HepG2 (cell line): ENCODE results near the gene VAV2. TPM values are rescaled to one million over a fixed set of nuclear protein-coding genes. Genes with fewer than 3 reads are reported as not detected.

Experiments used
- BRD4 ChIP-seq: sonication (generic); formaldehyde crosslinking; IDR thresholded peaks from 2 replicates; pipeline ENCODE4 v1.4.0; 2020; ENCODE audit warnings: missing genetic modification reagents
- CEBPG ChIP-seq: IDR thresholded peaks from 2 replicates; pipeline ENCODE4 v1.6.1; 2016
- FOXK1 ChIP-seq: sonication (generic); formaldehyde crosslinking; IDR thresholded peaks from 2 replicates; pipeline ENCODE4 v1.4.0; 2020; ENCODE audit warnings: low read depth, missing genetic modification reagents, borderline replicate concordance
- HMGA1 ChIP-seq: sonication (generic); formaldehyde crosslinking; conservative IDR thresholded peaks from 2 replicates; pipeline ENCODE4 v1.4.0; 2020; ENCODE audit warnings: missing genetic modification reagents
- IRF2 ChIP-seq: IDR thresholded peaks from 2 replicates; pipeline ENCODE4 v1.6.1; 2018; ENCODE audit warnings: missing genetic modification reagents, missing compliant biosample characterization
- PHF5A ChIP-seq: IDR thresholded peaks from one replicate; pipeline ENCODE4 v1.6.1; 2018; ENCODE audit warnings: low read depth, missing genetic modification reagents; ENCODE audit not compliant: unreplicated experiment
- REPIN1 ChIP-seq: sonication (generic); formaldehyde crosslinking; IDR thresholded peaks from 2 replicates; pipeline ENCODE4 v1.8.0; 2022; ENCODE audit warnings: missing genetic modification reagents, low read depth, mild to moderate bottlenecking, borderline replicate concordance
- SUZ12 ChIP-seq: fragments of 150-350 bp; IDR thresholded peaks from 2 replicates; pipeline ENCODE4 v1.6.1; 2014; ENCODE audit warnings: low read depth, low read length
- ZBTB7B ChIP-seq: sonication (generic); formaldehyde crosslinking; IDR thresholded peaks from 2 replicates; pipeline ENCODE4 v1.4.0; 2020; ENCODE audit warnings: missing genetic modification reagents
- ZNF232 ChIP-seq: sonication (generic); formaldehyde crosslinking; IDR thresholded peaks from 2 replicates; pipeline ENCODE4 v1.4.0; 2020; ENCODE audit warnings: missing genetic modification reagents, borderline replicate concordance
- ZNF792 ChIP-seq: IDR thresholded peaks from 2 replicates; pipeline ENCODE4 v1.6.1; 2016
- polyA plus RNA-seq, 8 experiments: library from polyadenylated mRNA; depleted of rRNA in 3 of 8; stranded (reverse) in 7 of 8; unstranded in 1 of 8; fragments of >200 nt; fragmentation: Illumina TruSeq in 4 of 8; extraction: Trizol in 4 of 8; gene quantifications; 2 replicates each; pipeline versions ENCODE4 v1.2.1 to v1.2.3, GENCODE V29; 2011 to 2016; ENCODE audit warnings: low read depth in 4 of 8, missing spikeins in 1 of 8, mixed read lengths in 1 of 8; ENCODE audit not compliant: insufficient read depth in 1 of 8
- total RNA-seq, 5 experiments: library from RNA; depleted of rRNA; stranded (reverse); fragments of >200 nt; fragmentation: Illumina TruSeq; extraction: Trizol; gene quantifications; 2 replicates each; pipeline ENCODE4 v1.2.3, GENCODE V29; 2016; ENCODE audit warnings: low read depth in 1 of 5
- TF ChIP-seq, protein P1 (sequence below): sonication (generic); formaldehyde crosslinking; IDR thresholded peaks from 2 replicates; pipeline ENCODE4 v1.5.1; 2020; ENCODE audit warnings: mild to moderate bottlenecking, missing genetic modification reagents, borderline replicate concordance
- TF ChIP-seq, protein P2 (sequence below): sonication (generic); formaldehyde crosslinking; IDR thresholded peaks from 2 replicates; pipeline ENCODE4 v1.8.1; 2023; ENCODE audit warnings: missing genetic modification reagents, inconsistent platforms, borderline replicate concordance
- TF ChIP-seq, protein P3 (sequence below): sonication (generic); formaldehyde crosslinking; IDR thresholded peaks from 2 replicates; pipeline ENCODE4 v1.4.0; 2020; ENCODE audit warnings: missing genetic modification reagents
- TF ChIP-seq, protein P4 (sequence below): sonication (generic); formaldehyde crosslinking; IDR thresholded peaks from 2 replicates; pipeline ENCODE4 v1.5.1; 2020; ENCODE audit warnings: mild to moderate bottlenecking, moderate library complexity, missing genetic modification reagents

Gene VAV2
- total and polyA plus RNA-seq, 2 of the 13 experiments (the other 11 are each of a cell fraction or from before 2014, with no cell fraction given), result 22.5 to 22.9 TPM

DNA sequence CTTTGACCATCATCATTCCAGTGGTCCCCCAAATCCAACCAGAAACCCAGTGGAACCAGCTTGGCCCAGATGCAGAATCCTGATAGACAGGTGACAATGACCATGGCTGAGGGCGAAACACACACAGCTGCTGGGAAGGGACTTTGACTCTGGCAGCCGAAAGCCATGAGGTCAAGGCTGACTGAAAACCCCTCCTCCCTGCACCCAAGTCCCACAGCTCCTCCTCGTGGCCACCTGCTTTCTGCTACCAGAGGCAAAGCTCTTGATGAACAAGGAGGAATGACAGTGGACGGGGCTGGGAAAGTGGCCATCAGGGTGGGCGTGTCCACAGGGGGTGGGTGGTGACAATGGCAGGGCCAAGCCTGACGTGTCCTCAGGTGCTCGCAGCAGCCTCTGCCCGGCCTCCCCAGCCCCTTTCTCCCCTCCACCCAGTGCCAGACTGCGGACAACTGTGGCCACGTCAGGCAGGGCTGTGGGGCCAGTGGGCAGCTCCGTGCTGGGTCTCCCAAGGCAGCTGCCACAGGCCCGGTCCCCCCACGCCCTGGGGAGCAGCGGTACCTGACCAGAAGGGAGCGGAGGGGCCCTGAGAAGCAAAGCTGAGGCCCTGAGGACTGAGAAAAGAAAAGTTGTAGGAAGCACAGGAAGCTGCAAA is 223.1 kb downstream of the VAV2 start (continued):
- TF ChIP-seq, protein P1, sequence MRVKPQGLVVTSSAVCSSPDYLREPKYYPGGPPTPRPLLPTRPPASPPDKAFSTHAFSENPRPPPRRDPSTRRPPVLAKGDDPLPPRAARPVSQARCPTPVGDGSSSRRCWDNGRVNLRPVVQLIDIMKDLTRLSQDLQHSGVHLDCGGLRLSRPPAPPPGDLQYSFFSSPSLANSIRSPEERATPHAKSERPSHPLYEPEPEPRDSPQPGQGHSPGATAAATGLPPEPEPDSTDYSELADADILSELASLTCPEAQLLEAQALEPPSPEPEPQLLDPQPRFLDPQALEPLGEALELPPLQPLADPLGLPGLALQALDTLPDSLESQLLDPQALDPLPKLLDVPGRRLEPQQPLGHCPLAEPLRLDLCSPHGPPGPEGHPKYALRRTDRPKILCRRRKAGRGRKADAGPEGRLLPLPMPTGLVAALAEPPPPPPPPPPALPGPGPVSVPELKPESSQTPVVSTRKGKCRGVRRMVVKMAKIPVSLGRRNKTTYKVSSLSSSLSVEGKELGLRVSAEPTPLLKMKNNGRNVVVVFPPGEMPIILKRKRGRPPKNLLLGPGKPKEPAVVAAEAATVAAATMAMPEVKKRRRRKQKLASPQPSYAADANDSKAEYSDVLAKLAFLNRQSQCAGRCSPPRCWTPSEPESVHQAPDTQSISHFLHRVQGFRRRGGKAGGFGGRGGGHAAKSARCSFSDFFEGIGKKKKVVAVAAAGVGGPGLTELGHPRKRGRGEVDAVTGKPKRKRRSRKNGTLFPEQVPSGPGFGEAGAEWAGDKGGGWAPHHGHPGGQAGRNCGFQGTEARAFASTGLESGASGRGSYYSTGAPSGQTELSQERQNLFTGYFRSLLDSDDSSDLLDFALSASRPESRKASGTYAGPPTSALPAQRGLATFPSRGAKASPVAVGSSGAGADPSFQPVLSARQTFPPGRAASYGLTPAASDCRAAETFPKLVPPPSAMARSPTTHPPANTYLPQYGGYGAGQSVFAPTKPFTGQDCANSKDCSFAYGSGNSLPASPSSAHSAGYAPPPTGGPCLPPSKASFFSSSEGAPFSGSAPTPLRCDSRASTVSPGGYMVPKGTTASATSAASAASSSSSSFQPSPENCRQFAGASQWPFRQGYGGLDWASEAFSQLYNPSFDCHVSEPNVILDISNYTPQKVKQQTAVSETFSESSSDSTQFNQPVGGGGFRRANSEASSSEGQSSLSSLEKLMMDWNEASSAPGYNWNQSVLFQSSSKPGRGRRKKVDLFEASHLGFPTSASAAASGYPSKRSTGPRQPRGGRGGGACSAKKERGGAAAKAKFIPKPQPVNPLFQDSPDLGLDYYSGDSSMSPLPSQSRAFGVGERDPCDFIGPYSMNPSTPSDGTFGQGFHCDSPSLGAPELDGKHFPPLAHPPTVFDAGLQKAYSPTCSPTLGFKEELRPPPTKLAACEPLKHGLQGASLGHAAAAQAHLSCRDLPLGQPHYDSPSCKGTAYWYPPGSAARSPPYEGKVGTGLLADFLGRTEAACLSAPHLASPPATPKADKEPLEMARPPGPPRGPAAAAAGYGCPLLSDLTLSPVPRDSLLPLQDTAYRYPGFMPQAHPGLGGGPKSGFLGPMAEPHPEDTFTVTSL (CRISPR knock-in tag), result 0 out of 2 replicates have a peak, but pooled peaks have one; percentile 21
- TF ChIP-seq, protein P2, sequence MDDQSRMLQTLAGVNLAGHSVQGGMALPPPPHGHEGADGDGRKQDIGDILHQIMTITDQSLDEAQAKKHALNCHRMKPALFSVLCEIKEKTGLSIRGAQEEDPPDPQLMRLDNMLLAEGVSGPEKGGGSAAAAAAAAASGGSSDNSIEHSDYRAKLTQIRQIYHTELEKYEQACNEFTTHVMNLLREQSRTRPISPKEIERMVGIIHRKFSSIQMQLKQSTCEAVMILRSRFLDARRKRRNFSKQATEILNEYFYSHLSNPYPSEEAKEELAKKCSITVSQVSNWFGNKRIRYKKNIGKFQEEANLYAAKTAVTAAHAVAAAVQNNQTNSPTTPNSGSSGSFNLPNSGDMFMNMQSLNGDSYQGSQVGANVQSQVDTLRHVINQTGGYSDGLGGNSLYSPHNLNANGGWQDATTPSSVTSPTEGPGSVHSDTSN (CRISPR knock-in tag), result no peak
- TF ChIP-seq BRD4 (CRISPR knock-in tag), result peak; percentile 42; the same call in 1 of the 2 replicates
- TF ChIP-seq ZNF232 (CRISPR knock-in tag), result peak; percentile 71; the same call in 1 of the 2 replicates
- peak; percentile 91 for TF ChIP-seq IRF2
- TF ChIP-seq, protein P3, sequence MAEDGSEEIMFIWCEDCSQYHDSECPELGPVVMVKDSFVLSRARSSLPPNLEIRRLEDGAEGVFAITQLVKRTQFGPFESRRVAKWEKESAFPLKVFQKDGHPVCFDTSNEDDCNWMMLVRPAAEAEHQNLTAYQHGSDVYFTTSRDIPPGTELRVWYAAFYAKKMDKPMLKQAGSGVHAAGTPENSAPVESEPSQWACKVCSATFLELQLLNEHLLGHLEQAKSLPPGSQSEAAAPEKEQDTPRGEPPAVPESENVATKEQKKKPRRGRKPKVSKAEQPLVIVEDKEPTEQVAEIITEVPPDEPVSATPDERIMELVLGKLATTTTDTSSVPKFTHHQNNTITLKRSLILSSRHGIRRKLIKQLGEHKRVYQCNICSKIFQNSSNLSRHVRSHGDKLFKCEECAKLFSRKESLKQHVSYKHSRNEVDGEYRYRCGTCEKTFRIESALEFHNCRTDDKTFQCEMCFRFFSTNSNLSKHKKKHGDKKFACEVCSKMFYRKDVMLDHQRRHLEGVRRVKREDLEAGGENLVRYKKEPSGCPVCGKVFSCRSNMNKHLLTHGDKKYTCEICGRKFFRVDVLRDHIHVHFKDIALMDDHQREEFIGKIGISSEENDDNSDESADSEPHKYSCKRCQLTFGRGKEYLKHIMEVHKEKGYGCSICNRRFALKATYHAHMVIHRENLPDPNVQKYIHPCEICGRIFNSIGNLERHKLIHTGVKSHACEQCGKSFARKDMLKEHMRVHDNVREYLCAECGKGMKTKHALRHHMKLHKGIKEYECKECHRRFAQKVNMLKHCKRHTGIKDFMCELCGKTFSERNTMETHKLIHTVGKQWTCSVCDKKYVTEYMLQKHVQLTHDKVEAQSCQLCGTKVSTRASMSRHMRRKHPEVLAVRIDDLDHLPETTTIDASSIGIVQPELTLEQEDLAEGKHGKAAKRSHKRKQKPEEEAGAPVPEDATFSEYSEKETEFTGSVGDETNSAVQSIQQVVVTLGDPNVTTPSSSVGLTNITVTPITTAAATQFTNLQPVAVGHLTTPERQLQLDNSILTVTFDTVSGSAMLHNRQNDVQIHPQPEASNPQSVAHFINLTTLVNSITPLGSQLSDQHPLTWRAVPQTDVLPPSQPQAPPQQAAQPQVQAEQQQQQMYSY, result no peak
- peak; percentile 67; the same call in 1 of the 2 replicates for TF ChIP-seq REPIN1 (CRISPR knock-in tag)
- TF ChIP-seq PHF5A, result peak; percentile 55
- TF ChIP-seq ZNF792 (CRISPR knock-in tag), result no peak
- peak; percentile 66; the same call in 1 of the 2 replicates for TF ChIP-seq ZBTB7B (CRISPR knock-in tag)
- TF ChIP-seq FOXK1 (CRISPR knock-in tag), result peak; percentile 54; the same call in 1 of the 2 replicates
- TF ChIP-seq HMGA1 (CRISPR knock-in tag), result no peak
- TF ChIP-seq SUZ12, result no peak
- peak; percentile 56; the same call in 1 of the 2 replicates for TF ChIP-seq CEBPG (CRISPR knock-in tag)
- TF ChIP-seq, protein P4, sequence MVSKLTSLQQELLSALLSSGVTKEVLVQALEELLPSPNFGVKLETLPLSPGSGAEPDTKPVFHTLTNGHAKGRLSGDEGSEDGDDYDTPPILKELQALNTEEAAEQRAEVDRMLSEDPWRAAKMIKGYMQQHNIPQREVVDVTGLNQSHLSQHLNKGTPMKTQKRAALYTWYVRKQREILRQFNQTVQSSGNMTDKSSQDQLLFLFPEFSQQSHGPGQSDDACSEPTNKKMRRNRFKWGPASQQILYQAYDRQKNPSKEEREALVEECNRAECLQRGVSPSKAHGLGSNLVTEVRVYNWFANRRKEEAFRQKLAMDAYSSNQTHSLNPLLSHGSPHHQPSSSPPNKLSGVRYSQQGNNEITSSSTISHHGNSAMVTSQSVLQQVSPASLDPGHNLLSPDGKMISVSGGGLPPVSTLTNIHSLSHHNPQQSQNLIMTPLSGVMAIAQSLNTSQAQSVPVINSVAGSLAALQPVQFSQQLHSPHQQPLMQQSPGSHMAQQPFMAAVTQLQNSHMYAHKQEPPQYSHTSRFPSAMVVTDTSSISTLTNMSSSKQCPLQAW (CRISPR knock-in tag), result peak; percentile 91
